Measurements from ENCODE around the gene MYO18A. TPM values are rescaled to one million over a fixed set of nuclear protein-coding genes. Genes with fewer than 3 reads are reported as not detected.

Gene MYO18A
- polyA plus RNA-seq, 1 donor (not counting 4 experiments of a cell fraction or from before 2014, with no cell fraction given): 20.0 TPM

DNA sequence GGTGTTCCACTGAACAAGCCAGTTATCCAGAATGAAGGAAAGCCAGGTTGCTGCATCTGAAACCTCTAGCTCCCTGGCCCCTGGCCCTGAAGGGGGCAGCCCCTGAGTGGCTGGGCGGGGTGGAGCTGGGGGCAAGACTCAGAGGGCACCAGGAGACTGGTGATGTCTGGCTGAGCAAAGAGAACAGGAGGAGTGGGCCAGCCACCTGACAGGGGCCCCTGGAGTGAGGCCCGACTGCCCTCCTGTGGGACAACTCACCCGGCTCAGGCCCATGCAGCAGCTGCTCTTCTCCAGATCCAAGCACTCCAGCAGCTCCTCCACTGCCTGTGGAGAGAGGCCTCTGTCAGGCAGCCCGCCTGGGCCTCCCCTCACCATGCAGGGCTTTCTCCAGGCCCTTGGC, 76.9 kb downstream of the MYO18A start:
- FAIRE-seq: no peak
- Histone ChIP-seq H3K79me2 (ENCODE audit: control insufficient read depth, insufficient read depth, low read length) (no peaks in the 10 kb centered on the region), H3K4me3 (ENCODE audit: control insufficient read depth in 2 of 3, extremely low read depth in 1 of 3, insufficient read depth in 2 of 3, low read depth in 1 of 3, low read length in 3 of 3) (no peak overlapping the region), H3K9ac (ENCODE audit: control insufficient read depth, extremely low read depth, insufficient read depth, low read length) (no peak overlapping the region), H3K9me1 (ENCODE audit: control insufficient read depth, extremely low read depth, insufficient read depth, low read length) (no peaks in the 10 kb centered on the region), H4K20me1 (ENCODE audit: control insufficient read depth, extremely low read depth, insufficient read depth, low read length) (no peaks in the 10 kb centered on the region), H3K4me2 (ENCODE audit: control insufficient read depth, extremely low read depth, insufficient read depth, low read depth, low read length) (peak overlapping the region; percentile 0), H3K9me3 (ENCODE audit: control insufficient read depth, low read depth, low read length) (no peaks in the 10 kb centered on the region), H3K27ac (ENCODE audit: control insufficient read depth, insufficient read depth, low read length) (peak overlapping the region; percentile 32), H2AFZ (ENCODE audit: control insufficient read depth, low read length) (no peak overlapping the region), H3K36me3 (ENCODE audit: control insufficient read depth in 2 of 2, extremely low read depth in 1 of 2, insufficient read depth in 2 of 2, low read length in 2 of 2) (peaks cover 41 to 46% of the 10 kb centered on the region in 2 experiments), H3K4me1 (ENCODE audit: control insufficient read depth, extremely low read depth, insufficient read depth, low read length) (peaks cover 14% of the 10 kb centered on the region), H3K27me3 (ENCODE audit: control insufficient read depth, extremely low read depth, insufficient read depth, low read length) (no peaks in the 10 kb centered on the region)
- TF ChIP-seq CTCF (optimal IDR thresholded peaks at IDR 0.05 in 1 of 3, IDR thresholded peaks at IDR 0.05 in 1 of 3, conservative IDR thresholded peaks at IDR 0.05 in 1 of 3; ENCODE audit: extremely low read depth in 1 of 3, insufficient read depth in 2 of 3, low read length in 3 of 3) (no peak), EZH2 (IDR thresholded peaks at IDR 0.05; ENCODE audit: low read length) (no peak)
- no peak for DNase-seq (ENCODE audit: low read depth, low spot score)
- dilution Hi-C loops (cut with MboI; ENCODE audit: extremely low pct_ligation_motif_present, low sequenced_read_pairs): no loop called here

GRCh38 chr17:29102741-29103181, 77.4 kb downstream of the MYO18A start:
- H3K4me3 ChIP-seq (ENCODE audit: control insufficient read depth in 2 of 3, extremely low read depth in 1 of 3, insufficient read depth in 2 of 3, low read depth in 1 of 3, low read length in 3 of 3): no peak overlapping the region
- no peak overlapping the region for H2AFZ ChIP-seq (ENCODE audit: control insufficient read depth, low read length)
- no peaks in the 10 kb centered on the region for H3K79me2 ChIP-seq (ENCODE audit: control insufficient read depth, insufficient read depth, low read length)
- peaks cover 14% of the 10 kb centered on the region for H3K4me1 ChIP-seq (ENCODE audit: control insufficient read depth, extremely low read depth, insufficient read depth, low read length)
- no peaks in the 10 kb centered on the region for H4K20me1 ChIP-seq (ENCODE audit: control insufficient read depth, extremely low read depth, insufficient read depth, low read length)
- no peaks in the 10 kb centered on the region for H3K9me1 ChIP-seq (ENCODE audit: control insufficient read depth, extremely low read depth, insufficient read depth, low read length)
- DNase-seq (ENCODE audit: low read depth, low spot score) (no peak), FAIRE-seq (peak; percentile 64)
- dilution Hi-C loops (cut with MboI; ENCODE audit: extremely low pct_ligation_motif_present, low sequenced_read_pairs): no loop called here
- no peak for TF ChIP-seq EZH2 (IDR thresholded peaks at IDR 0.05; ENCODE audit: low read length)
- TF ChIP-seq CTCF (optimal IDR thresholded peaks at IDR 0.05 in 1 of 3, IDR thresholded peaks at IDR 0.05 in 1 of 3, conservative IDR thresholded peaks at IDR 0.05 in 1 of 3; ENCODE audit: extremely low read depth in 1 of 3, insufficient read depth in 2 of 3, low read length in 3 of 3): no peak
- peak overlapping the region; percentile 0 for H3K4me2 ChIP-seq (ENCODE audit: control insufficient read depth, extremely low read depth, insufficient read depth, low read depth, low read length)
- H3K9me3 ChIP-seq (ENCODE audit: control insufficient read depth, low read depth, low read length): no peaks in the 10 kb centered on the region
- peak overlapping the region; percentile 33 for H3K27ac ChIP-seq (ENCODE audit: control insufficient read depth, insufficient read depth, low read length)
- H3K27me3 ChIP-seq (ENCODE audit: control insufficient read depth, extremely low read depth, insufficient read depth, low read length): no peaks in the 10 kb centered on the region
- peak overlapping the region; percentile 0 for H3K9ac ChIP-seq (ENCODE audit: control insufficient read depth, extremely low read depth, insufficient read depth, low read length)
- peaks cover 46 to 47% of the 10 kb centered on the region in 2 experiments for H3K36me3 ChIP-seq (ENCODE audit: control insufficient read depth in 2 of 2, extremely low read depth in 1 of 2, insufficient read depth in 2 of 2, low read length in 2 of 2)

All from keratinocyte (primary cell).